Right kidney (tissue), 1 donor: ENCODE results near the gene PYGO2.
"Not testable (repeated sequence)": the region's sequence is repeated elsewhere in the genome, so short reads cannot be mapped to it uniquely, and the experiment has no call there.

Experiments used
- DNase-seq: peaks from one replicate; pipeline ENCODE4 v3.0.0-alpha.2; 2016

PYGO2 gene

DNA sequence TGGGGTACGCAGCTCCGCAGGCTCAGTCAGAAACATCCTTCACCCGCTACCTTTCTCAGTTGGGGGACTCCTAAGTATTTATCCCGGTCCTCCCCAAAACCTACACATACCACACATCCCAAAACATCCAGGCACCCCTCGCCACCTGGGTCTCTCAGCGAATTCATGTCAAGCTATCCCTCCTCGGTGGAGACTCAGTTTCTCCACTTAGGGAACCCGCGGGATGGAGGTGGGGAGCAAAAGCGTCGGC lies 39.8 kb upstream of the PYGO2 start:
- no peak for DNase-seq

DNA sequence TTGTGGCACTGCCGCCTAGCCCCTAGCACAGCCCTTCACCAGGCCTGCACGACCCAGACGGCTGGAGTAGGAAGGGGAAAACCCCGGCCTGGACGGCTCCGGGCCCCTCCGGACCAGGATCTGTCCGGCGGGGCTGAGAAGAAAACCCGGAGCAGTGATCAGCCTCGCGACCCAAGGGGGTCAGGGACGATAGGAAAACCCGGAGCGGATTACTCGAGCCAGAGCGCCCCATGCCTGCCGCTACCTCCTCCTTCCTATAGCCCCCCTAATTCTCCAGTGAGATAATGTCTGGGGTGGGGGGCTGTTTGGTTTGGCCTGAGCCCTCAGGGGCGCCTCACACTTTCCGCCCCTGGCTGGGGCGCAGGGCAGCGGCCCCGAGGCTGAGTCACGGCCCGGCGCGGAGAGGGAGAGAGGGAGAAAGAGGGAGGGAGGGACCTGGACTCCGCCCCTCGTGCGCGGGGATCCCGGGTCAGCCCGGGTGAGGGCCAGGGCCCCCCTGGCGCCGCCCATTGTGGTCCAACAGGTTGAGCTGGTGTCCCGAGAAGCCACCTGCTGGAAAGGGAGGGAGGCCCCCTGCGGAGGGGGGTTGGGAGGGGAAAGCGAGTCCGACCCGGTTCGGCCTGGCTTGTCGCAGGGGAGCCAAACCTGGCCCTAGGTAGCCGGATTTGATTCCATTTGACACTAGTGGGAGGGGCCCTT lies 39.3 kb upstream of the PYGO2 start:
- DNase-seq: peak; percentile 100

DNA sequence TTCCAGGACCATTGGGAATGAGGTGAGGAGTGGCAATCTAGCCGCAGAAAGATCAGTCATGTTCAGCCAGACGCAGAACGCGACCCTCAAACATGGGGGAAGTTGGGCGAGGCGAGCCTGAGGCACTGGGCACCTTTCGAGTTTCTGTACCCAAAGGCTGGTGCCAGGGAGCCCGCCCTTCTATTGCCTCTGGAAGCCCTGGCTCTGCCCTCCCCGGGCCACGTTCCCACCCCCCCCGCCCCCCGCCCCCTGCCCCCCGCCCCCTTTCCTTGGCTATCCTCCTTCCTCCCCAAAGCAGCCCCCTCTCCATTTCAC lies 38.8 kb upstream of the PYGO2 start:
- DNase-seq: no peak

DNA sequence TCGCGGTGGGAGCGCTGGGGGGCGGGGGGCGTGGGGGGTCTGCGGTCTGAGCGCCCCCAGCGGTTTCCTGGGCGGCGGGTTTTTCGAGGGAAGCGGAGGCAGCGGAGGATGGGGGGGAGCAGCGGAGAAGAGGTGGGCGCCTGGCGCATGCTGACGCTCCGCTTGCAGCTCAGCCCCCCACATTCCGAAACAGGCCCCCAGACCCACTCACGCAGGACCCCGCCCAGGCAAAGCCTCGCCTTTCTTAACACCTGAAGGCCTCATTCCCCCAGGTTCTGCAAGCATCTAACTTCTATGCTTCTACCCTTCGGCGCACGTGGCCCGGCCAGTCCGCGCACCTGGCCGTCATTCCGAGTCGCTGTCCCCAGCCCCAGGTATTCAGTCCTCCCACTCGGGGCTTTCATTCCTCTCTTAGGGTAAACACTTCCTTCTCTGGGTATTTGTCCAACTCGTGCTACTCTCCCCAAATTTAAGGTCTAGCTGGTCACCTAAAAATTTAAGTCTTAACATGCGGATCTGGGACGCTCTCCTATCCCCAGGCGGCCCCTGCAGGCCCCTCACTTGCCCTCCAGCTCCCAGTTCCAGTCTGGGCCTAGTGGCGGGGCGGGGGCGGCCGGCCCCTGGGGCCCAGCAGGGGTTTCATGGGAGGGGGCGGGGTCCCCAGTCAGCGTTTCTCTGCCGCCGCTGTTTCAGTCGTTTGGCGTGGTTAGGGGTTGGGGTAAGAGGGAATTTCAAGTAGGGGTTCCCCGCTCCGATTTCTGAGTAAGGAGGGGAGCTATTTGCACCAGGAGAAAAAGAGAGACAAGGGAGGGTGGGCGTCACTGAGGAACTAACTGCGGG lies 38.2 kb upstream of the PYGO2 start:
- DNase-seq: peak; percentile 74

DNA sequence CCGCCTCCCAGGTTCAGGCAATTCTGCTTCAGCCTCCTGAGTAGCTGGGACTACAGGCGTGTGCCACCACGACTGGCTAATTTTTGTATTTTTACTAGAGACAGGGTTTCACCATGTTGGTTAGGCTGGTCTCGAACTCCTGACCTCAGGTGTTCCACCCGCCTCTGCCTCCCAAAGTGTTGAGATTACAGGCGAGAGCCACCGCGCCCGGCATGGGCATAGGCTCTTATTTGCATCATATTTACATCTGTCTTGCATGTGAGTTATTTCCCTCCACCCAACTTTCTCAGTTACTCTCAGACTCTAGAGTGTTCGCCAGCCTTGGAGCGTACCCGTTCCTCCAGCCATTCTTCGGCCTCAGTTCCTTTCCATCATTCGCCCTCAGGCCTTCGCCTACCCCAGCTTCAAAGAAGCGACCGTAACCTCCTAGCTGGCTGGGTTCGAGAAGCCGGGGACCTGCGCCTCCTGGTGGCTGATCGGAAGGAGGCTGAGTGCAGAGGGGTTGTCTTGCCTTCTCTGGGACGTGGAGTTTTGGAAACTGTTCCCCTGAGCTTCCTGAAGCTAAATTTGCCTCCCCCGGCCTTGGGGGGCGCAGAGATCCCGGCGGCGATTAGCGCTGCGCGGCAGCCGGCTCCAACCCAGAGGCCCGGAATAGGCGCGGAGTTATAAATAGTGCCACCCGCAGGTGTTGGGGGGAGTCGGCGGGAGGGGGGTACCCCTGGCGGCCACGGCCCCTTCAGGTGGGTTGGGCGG lies 37.4 kb upstream of the PYGO2 start:
- DNase-seq: peak; percentile 79

DNA sequence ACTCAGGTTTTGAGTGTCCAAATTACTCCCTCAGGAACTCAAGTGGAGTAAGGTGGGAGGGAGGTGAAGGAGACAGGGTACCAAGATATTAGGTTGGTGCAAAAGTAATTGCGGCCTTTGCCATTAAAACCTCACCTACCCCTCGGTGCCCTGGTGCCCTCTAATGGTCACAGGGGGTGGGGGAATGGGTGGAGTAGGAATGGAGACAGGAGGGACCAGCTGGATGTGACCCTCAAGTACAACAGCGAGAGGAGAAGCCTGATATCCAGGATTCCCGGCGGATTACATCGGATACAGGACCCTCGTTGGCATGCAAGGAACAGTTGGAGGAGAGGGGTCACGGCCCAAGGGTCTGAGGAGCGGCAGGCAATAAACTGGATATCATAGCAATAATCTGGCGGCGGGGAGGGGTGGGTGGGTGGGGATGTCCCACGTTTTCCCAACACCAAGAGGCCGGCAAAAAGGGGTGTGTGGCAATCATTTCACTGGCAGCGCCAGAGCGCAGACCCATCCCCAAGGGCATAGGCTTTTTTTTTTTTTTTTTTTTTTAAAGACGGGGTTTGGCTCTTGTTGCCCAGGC lies 36.7 kb upstream of the PYGO2 start:
- no peak for DNase-seq

DNA sequence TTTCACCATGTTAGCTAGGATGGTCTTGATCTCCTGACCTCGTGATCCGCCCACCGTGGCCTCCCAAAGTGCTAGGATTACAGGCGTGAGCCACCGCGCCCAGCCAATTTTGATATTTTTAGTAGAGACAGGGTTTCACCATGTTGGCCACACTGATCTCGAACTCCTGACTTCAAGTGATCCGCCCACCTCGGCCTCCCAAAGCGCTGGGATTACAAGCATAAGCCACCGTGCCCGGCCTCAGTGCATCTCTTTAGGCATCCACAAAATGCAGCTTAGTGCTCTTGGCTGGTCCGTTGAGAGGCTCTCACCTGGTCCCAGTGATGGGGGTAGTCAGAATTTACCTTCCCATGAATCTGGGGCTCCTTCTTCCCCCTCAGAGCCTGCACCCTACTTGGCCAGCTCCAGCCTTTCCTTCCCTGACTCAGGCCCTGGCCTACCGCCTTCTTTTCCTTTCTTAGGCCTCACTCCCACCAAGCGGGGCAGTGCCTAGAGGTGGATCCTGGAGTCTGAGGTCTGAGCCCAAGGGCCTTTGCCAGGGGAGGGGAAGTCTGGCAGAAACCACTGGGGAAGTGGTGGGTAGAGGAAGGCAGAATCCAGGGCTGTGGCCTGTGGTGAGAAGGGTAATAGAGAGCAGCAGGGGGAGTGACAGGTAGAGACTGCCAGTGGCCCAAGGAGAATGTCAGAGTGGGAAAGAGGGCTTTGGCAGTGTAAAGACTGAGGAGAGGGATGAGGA lies 35.6 kb upstream of the PYGO2 start:
- no peak for DNase-seq

DNA sequence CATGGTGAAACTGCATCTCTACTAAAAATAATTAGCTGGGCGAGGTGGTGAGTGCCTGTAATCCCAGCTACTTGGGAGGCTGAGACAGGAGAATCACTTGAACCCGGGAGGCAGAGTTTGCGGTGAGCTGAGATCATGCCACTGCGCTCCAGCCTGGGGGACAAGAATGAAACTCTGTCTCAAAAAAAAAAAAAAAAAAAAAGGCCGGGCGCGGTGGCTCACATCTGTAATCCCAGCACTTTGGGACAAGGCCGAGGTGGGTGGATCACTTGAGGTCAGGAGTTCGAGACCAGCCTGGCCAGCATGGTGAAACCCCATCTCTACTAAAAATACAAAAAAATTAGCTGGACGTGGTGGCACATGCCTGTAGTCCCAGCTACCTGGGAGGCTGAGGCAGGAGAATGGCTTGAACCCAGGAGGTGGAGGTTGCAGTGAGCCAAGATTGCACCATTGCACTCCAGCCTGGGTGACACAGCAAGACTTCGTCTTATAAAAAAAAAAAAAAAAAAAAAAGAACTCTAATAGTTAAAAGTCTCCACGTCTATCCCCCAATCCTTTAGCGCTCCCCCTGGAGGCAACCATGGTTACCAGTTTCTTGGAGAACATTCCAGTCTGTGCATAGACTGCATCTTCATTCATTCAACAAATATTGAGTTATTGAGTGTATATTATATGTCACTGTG lies 33.9 kb upstream of the PYGO2 start:
- not testable (repeated sequence) for DNase-seq

DNA sequence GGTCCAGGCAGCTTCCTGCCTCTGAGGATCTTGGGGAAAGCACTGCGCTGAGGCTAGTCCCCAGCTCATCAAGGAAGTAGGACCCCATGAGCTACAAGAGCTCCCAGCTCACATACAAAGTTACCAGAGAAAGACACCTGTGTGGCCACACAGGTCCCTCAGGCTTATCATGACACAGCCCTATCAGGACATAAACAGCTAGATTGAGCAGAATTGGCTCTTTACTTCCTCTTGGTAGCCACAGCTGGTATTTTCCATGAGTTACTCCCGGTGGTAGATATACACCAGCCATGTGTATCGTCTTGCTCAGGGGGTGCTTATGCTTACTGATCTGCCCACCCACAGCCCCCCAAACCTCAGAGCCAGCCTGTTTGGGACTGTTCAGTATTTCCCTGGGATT lies 33.0 kb upstream of the PYGO2 start:
- DNase-seq: no peak

DNA sequence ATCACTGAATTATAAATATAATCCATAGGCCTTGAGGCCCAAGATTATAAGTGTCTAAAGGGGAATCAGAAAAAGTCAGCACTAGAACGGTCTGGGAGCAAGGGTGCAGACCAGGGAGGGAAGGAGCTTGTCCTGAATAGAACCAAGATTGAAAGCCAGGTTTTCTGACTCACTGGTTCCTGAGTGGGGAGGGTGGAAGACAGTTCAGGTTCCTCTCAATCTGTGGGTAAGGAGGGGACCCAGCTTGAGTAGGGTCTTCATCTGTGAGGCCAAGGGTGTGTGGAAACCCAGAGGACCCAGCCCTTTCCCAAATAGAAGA lies 32.6 kb upstream of the PYGO2 start:
- no peak for DNase-seq

DNA sequence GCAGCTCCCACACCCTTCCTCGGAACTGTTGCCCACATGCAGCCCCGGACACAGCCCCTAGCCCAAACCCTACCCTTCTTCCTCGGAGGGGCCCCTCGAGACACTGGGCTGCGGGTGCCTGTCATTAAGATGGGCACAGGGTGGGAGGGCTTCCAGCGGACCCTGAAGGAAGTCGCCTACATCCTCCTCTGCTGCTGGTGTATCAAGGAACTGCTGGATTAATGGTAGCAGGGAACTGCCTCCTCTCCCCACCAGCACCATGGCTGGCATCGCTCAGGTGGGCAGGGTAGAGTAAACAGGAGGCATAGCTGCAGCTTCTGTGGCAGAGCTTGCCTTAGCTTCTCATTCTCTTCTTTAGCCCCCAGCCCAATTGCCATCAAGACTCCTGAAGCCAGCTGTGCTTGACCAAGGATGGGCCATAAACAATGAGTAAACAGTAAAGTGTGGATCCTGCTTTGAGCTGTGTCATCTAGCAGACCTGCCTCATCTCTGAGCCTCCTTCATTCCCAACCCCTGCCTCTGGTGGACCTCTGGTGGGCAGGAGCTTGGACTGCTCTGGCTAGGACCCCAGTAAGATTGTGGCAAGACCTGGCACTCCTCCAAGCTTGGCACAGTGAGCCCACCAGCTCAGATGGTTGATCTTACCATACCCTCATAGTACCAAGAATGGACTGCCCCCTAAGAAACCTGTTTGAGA lies 32.1 kb upstream of the PYGO2 start, which contains the start of gene LENEP:
TSS of gene LENEP (plus strand) at position 15 of the 697 bp plus-strand sequence. CDS start at position 37, 22 bp downstream.
- no peak for DNase-seq

DNA sequence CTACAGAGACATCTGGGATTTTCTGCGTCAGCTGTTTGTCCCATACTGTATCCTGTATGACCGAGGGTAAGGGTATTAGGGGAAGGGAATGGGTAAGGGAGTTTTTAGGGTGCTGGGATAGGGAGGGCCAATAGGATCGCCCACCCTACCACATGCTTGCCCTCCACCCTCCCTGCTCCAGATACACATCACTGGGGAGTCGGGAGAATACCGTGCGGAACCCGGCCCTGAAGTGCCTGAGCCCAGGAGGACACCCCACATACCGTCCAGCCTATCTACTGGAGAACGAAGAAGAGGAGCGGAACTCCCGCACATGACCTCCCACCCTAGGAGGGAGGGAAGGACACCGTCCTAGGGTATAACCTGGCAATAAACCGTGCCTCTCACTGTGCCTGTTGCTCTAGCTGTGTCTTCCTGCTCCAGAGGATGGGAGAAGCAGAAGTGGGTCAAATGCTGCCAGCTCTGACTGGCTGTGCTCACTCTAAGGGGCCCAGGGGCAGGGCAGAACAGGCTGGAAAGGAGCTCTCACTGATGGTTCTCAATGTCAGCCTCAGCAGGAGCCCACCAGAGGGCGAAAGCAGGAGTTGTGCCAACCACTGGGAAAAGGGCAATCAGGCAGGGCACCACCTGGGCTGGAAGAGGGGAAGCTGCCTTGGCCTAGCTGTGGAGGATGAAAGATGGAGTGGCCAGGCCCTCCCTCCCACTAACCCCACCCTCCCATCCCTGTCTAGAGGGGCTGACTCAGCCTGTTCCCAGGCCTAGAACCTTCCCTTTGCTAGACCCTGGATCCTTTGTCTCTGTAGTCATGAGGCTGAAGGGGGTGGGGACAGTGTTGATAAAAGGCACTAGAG lies 31.4 kb upstream of the PYGO2 start:
- no peak for DNase-seq

DNA sequence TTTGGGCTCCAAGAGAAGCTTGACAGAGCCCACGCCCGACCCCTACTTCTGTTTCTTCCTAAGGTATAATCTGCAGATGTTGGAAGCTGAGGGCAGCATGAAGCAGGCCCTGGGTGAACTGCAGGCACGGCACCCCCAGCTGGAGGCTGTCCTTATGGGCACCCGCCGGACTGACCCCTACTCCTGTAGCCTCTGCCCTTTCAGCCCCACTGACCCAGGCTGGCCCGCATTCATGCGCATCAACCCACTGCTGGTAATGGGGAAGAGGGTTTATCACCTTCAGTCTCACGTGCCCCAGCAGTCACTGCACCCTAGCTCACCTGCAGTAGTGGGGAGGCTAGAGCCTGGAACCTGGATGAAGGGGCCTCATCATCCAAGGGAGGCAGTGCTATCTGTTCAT lies 28.7 kb upstream of the PYGO2 start:
- no peak for DNase-seq

DNA sequence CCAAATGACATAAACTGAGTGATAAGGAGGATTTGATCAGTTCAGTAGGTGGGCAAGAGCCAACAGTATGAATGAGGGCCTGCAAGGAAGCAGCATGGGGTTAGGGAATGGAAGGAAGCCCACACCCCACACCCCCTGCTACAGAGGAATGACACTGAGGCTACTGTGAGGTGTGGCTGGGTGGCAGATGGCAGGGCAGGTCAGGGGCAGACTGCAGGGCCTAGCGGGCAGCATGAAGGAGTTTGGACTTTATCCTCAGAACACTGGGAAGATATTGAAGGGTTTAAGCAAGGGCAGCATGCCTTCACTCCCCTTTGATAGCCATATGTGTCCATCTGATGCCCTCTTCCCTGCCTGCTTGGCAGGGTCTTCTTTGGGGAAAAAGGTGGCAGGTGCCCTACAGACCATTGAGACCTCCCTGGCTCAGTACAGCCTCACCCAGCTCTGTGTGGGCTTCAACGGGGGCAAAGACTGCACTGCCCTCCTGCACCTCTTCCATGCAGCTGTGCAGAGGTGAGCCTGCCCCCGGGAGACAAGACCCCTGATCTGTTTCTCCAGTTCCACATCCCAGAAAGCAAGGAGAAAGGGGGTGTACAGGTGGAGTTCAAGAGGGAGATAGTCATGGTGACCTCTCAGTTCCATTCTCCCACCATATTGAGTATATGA lies 27.7 kb upstream of the PYGO2 start:
- no peak for DNase-seq

DNA sequence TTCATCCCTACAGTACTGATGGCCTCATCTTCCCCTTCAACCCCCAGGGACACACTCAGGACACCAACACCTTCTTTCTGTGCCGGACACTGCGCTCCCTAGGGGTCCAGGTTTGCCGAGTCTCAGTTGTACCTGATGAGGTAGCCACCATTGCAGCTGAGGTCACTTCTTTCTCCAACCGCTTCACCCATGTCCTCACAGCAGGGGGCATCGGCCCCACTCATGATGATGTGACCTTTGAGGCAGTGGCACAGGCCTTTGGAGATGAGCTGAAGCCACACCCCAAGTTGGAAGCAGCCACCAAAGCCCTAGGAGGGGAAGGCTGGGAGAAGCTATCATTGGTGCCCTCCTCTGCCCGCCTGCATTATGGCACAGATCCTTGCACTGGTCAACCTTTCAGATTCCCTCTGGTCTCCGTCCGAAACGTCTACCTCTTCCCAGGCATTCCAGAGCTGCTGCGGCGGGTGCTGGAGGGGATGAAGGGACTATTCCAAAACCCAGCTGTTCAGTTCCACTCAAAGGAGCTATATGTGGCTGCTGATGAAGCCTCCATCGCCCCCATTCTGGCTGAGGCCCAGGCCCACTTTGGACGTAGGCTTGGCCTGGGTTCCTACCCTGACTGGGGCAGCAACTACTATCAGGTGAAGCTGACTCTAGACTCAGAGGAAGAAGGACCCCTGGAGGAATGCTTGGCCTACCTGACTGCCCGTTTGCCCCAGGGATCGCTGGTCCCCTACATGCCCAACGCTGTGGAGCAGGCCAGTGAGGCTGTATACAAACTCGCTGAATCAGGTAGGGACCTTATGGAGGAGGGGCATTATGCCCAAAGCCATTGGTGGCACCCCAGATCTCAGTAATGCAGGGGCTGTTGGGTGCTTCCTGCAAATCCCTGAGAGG lies 26.7 kb upstream of the PYGO2 start:
- no peak for DNase-seq

DNA sequence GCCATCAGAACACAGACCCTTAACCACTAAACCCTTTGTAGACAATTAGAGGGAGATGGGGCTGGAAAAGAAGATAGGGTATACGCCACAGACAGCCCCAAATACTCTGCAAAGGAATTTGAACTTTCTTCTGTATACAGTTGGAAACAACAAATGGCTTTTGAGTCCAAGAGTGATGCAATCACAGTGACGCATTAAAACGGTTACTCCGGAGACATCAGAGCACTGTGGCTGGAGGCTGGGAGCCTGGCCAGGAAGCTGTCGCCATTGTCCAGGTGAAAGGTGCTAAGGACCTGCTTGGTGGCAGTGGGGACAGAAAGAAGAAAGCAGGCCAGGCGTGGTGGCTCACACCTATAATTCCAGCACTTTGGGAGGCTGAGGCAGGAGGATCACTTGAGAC lies 25.7 kb upstream of the PYGO2 start:
- DNase-seq: no peak

DNA sequence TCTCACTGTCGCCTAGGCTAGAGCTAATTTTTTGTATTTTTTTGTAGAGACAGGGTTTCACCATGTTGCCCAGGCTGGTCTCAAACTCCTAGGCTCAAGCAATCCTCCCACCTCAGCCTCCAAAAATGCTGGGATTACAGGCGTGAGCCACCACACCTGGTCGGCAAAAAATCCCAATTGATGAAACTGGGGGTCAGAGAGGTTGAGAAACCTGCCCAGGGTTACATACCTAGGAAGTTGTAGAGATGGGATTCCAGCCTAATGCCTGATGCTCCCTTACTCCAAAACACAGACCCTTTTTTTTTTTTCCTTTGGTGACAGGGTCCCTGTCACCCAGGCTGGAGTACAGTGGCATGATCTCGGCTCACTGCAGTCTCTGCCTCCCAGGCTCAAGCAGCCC lies 25.2 kb upstream of the PYGO2 start:
- DNase-seq: not testable (repeated sequence)

DNA sequence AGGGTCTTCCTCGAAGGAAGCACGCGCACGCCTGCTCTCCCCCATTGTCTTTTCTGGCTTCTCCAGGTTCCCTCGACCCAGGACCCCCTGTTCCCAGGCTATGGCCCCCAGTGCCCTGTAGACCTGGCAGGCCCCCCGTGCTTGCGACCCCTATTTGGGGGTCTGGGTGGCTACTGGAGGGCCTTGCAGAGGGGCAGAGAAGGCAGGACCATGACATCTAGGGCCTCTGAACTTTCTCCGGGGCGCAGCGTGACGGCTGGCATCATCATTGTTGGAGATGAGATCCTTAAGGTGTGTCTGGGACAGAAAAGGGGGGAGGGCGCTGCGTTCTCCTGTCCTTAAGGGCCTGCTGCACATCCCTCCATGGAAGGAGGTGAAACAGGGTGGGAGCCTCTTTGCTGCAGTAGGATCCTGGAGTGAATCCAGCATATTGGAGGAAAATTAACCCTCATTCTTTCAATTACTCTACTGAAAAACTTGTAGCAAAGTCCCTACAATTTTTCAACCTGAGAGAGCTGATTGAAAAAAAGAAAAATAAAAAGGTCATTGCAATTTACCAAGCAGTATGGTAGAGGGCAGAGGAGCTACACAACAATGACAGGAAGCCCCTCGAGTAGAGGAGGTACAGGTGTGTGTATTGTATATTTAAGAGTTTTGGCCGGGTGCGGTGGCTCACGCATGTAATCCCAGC lies 22.3 kb upstream of the PYGO2 start:
- no peak for DNase-seq
